ENCODE measurements around the gene CHRNB4.

The CHRNB4 gene

GRCh38 chr15:78617076-78617475 lies 23.9 kb downstream of the CHRNB4 start:
- Histone ChIP-seq H3K4me3 (ENCODE audit: low read depth, low read length) (no peak overlapping the region), H3K36me3 (ENCODE audit: control insufficient read depth in 2 of 2, insufficient read depth in 1 of 2, low read length in 2 of 2) (no peaks in the 10 kb centered on the region), H3K27ac (ENCODE audit: extremely low read depth, low read depth, low read length) (no peak overlapping the region), H3K4me1 (ENCODE audit: control insufficient read depth, insufficient read depth, low read length) (no peaks in the 10 kb centered on the region), H3K9me3 (ENCODE audit: control insufficient read depth, insufficient read depth, low read depth, low read length) (no peaks in the 10 kb centered on the region)
- TF ChIP-seq KLF16 (tag by site-specific recombination; IDR thresholded peaks at IDR 0.05) = no peak
- TF ChIP-seq, protein P1, sequence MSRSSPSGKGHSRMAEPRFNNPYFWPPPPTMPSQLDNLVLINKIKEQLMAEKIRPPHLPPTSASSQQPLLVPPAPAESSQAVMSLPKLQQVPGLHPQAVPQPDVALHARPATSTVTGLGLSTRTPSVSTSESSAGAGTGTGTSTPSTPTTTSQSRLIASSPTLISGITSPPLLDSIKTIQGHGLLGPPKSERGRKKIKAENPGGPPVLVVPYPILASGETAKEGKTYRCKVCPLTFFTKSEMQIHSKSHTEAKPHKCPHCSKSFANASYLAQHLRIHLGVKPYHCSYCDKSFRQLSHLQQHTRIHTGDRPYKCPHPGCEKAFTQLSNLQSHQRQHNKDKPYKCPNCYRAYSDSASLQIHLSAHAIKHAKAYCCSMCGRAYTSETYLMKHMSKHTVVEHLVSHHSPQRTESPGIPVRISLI (tag by site-specific recombination; IDR thresholded peaks at IDR 0.05) = no peak
- no peak for TF ChIP-seq ZNF513 (tag by site-specific recombination; IDR thresholded peaks at IDR 0.05)
- TF ChIP-seq PRDM2 (tag by site-specific recombination; IDR thresholded peaks at IDR 0.05; ENCODE audit: borderline replicate concordance) = no peak
- TF ChIP-seq ZNF664 (tag by site-specific recombination; IDR thresholded peaks at IDR 0.05) = no peak
- no peak for TF ChIP-seq SALL2 (tag by site-specific recombination; IDR thresholded peaks at IDR 0.05; ENCODE audit: borderline replicate concordance)
- TF ChIP-seq, protein P2, sequence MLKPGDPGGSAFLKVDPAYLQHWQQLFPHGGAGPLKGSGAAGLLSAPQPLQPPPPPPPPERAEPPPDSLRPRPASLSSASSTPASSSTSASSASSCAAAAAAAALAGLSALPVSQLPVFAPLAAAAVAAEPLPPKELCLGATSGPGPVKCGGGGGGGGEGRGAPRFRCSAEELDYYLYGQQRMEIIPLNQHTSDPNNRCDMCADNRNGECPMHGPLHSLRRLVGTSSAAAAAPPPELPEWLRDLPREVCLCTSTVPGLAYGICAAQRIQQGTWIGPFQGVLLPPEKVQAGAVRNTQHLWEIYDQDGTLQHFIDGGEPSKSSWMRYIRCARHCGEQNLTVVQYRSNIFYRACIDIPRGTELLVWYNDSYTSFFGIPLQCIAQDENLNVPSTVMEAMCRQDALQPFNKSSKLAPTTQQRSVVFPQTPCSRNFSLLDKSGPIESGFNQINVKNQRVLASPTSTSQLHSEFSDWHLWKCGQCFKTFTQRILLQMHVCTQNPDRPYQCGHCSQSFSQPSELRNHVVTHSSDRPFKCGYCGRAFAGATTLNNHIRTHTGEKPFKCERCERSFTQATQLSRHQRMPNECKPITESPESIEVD (tag by site-specific recombination; IDR thresholded peaks at IDR 0.05) = no peak
- no peak for TF ChIP-seq WT1 (tag by site-specific recombination; IDR thresholded peaks at IDR 0.05)
- TF ChIP-seq ZNF202 (tag by site-specific recombination; IDR thresholded peaks at IDR 0.05; ENCODE audit: borderline replicate concordance) = no peak
- TF ChIP-seq GFI1B (tag by site-specific recombination; IDR thresholded peaks at IDR 0.05) = no peak
- TF ChIP-seq, protein P3, sequence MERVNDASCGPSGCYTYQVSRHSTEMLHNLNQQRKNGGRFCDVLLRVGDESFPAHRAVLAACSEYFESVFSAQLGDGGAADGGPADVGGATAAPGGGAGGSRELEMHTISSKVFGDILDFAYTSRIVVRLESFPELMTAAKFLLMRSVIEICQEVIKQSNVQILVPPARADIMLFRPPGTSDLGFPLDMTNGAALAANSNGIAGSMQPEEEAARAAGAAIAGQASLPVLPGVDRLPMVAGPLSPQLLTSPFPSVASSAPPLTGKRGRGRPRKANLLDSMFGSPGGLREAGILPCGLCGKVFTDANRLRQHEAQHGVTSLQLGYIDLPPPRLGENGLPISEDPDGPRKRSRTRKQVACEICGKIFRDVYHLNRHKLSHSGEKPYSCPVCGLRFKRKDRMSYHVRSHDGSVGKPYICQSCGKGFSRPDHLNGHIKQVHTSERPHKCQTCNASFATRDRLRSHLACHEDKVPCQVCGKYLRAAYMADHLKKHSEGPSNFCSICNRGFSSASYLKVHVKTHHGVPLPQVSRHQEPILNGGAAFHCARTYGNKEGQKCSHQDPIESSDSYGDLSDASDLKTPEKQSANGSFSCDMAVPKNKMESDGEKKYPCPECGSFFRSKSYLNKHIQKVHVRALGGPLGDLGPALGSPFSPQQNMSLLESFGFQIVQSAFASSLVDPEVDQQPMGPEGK (tag by site-specific recombination; IDR thresholded peaks at IDR 0.05) = no peak
- no peak for TF ChIP-seq ZNF404 (tag by site-specific recombination; IDR thresholded peaks at IDR 0.05)
- no peak for TF ChIP-seq ZNF623 (tag by site-specific recombination; IDR thresholded peaks at IDR 0.05)
- TF ChIP-seq ZNF626 (tag by site-specific recombination; IDR thresholded peaks at IDR 0.05) = no peak
- no peak for TF ChIP-seq GLIS1 (tag by site-specific recombination; IDR thresholded peaks at IDR 0.05)
- TF ChIP-seq, protein P4, sequence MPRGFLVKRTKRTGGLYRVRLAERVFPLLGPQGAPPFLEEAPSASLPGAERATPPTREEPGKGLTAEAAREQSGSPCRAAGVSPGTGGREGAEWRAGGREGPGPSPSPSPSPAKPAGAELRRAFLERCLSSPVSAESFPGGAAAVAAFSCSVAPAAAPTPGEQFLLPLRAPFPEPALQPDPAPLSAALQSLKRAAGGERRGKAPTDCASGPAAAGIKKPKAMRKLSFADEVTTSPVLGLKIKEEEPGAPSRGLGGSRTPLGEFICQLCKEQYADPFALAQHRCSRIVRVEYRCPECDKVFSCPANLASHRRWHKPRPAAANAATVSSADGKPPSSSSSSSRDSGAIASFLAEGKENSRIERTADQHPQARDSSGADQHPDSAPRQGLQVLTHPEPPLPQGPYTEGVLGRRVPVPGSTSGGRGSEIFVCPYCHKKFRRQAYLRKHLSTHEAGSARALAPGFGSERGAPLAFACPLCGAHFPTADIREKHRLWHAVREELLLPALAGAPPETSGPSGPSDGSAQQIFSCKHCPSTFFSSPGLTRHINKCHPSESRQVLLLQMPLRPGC (tag by site-specific recombination; IDR thresholded peaks at IDR 0.05) = no peak
- TF ChIP-seq ZNF747 (tag by site-specific recombination; IDR thresholded peaks at IDR 0.05) = no peak
- TF ChIP-seq ZNF248 (tag by site-specific recombination; IDR thresholded peaks at IDR 0.05) = no peak
- ChIA-PET POLR2A (no interaction called here), CTCF (interaction anchor here (7.5 kb wide), 1 partner anchor 91 kb away, joined by 91 read pairs; no protein-coding TSS in a partner anchor)

Data from HEK293 (cell line).